ENCODE measurements around the gene NDUFV2.

GRCh38 chr18:9156604-9157249 is 54.2 kb downstream of the NDUFV2 start:
- no peak for TF ChIP-seq CTCF (IDR thresholded peaks at IDR 0.05)
- TF ChIP-seq EZH2 (IDR thresholded peaks at IDR 0.05) = no peak
- no peak for TF ChIP-seq EZH2phosphoT487 (IDR thresholded peaks at IDR 0.05)

Data from neural progenitor cell (in vitro differentiated cells).